GM19463 (cell line): ENCODE data around the gene ROR1.
"Not testable (repeated sequence)": the region's sequence is repeated elsewhere in the genome, so short reads cannot be mapped to it uniquely, and the experiment has no call there.

Experiments
- ATAC-seq: cut with Tn5 transposase; IDR thresholded peaks from one replicate; pipeline ENCODE4 v1.9.1; 2021; ENCODE audit warnings: mild to moderate bottlenecking, moderate library complexity; ENCODE audit not compliant: unreplicated experiment

The ROR1 gene

GRCh38 chr1:64195081-64195395 lies 421.2 kb downstream of the ROR1 start:
- ATAC-seq: no peak

DNA sequence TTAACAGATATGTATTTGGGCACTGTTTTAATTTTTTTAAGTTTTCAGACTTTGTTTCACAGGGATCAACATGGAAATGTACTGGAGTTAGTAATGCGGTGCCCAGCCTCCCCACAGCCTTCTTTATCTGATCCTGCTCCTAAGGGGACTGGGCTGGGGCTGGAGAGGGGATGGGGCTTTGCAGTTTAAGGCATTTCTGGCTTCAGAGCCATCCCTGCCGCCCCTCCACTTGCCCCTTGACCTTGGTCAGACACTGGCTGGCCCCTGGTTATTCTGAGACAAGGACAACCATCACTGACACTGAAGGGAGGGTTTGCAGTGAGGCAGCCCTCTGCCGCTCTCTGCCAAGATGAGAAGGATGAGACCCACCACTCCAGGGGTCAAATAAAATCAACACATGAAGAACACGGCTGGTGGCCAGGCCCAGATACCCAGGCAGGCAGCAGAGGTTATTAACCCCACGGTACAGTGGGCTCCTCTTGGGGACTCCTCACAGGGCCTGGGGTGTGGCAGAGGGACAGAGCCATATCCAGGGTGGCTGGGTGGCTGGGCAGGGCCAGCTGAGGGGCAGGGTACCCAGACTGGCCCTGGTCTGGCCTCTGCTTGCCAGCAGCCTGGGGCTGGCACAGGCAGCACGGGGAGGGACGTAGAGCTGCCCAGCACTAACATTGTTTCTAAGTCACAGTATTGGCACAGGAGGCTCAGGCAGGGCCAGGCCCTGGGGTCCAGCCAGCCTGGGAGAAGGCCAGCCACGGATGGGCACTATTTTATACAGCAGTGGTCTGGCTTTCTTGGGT lies 422.5 kb downstream of the ROR1 start:
- no peak for ATAC-seq

GRCh38 chr1:64197076-64197475 lies 423.3 kb downstream of the ROR1 start:
- no peak for ATAC-seq

GRCh38 chr1:64199154-64199553 lies 425.3 kb downstream of the ROR1 start:
- ATAC-seq: no peak

- ATAC-seq: no peak
Observed at GRCh38 chr1:64200064-64200463, 426.2 kb downstream of the ROR1 start.

DNA sequence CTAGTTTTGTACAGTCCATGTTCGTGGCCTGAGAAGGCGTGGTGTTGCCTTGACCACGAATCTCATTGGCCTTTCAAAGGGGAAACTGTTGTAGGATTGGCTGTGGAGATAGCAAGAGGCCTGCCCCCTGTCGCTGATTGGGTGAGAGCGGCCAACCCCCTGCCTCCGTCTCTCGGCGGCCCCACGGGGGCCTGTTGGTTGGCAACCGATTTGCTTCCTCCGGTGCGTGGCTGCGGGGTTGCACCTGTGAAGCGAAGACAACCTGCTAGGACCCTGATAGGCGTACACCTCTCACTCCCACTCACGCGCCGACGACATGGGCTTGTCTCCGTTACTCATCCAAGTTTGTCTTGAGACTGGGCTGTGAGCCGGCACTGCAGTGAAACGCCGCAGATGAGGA lies 429.6 kb downstream of the ROR1 start, which contains the start of gene UBE2U:
Gene UBE2U (plus strand): TSS at position 204 of the 400 bp plus-strand sequence. CDS start 428 bp downstream, outside the sequence.
- ATAC-seq: no peak

GRCh38 chr1:64209221-64209620 lies 435.4 kb downstream of the ROR1 start:
- ATAC-seq: no peak

DNA sequence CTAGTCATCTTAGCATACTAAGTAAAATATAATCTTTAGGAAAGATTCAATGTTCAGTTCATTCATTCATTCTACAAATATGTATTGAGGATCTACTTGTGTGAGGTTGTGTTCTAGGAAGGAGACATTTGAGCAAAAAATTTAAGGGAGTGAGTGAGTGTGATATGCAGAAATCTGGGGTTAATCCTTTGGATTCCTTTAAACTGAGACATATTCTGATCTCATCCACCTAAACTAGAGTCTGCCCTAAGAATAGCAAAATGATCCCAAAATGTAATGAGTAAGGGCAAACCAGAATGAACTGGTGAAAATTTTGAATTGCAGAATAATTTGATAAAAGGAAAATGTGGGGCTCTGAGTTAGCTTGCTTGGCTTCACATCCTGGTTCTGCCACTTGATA lies 438.2 kb downstream of the ROR1 start:
- ATAC-seq: no peak

DNA sequence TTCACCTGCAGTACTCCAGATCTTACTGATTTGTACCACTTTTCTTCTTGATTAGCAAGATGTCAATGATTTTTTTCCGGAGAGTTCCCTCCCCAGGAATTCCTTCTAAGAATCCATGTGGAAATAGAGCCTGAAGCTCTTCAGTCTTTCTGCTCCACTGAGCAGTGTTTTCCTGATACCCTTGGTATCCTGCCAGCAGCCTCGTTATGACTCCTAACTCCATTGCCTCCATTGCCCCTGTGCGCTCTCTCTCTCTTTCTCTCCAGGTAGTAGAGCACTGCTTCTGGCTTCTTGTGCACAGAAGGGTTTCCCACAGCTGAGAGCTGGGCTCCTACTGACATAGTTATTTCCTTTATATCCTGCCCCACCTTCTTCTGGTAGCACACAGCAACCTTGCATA lies 441.8 kb downstream of the ROR1 start:
- no peak for ATAC-seq

GRCh38 chr1:64220241-64220640 lies 446.4 kb downstream of the ROR1 start:
- no peak for ATAC-seq

- peak; percentile 75 for ATAC-seq
Observed at GRCh38 chr1:64223329-64224151, 449.7 kb downstream of the ROR1 start.

DNA sequence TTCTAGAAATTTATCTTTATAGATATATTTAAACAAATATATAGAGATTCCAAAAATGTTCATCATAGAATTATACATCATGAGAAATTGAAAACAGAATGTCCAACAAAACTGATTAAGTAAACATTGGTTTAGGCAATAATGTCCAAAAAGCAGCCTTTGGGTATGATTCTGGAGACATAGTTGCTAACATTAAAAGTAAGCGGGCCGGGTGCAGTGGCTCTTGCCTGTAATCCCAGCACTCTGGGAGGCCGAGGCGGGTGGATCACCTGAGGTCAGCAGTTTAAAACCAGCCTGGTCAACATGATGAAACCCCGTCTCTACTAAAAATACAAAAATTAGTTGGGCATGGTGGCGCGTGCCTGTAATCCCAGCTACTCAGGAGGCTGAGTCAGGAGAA lies 450.4 kb downstream of the ROR1 start:
- not testable (repeated sequence) for ATAC-seq

DNA sequence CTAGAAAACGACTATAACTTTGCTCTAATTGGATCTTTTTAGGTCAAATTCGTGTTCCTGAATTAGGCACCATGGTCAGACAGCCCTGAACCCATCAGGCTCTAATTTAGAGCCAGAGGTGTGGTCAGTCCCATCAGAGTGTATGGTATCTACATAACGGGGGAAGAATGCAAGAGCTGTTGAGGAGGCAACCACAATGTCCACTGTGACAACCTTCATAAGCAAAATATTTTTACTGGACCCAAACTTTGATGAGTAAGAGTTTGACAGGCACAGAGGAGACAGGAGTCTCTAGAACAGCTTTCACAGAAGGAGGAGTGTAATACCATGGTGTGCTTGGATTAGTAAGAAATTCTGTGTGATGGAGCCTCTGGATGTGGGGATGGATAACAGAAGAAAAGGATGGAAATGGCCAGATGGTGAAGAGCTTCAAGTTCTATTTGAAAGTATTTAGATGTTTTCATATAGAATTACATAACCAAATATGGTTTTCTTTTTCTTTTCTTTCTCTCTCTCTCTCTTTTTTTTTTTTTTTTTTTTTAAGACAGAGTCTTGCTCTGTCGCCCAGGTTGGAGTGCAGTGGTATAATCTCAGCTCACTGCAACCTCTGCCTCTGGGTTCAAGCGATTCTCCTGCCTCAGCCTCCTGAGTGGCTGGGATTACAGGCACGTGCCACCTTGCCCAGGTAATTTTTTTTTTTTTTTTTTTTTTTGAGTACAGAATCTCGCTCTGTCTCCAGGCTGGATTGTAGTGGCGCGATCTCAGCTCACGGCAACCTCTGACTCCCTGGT lies 454.5 kb downstream of the ROR1 start:
- no peak for ATAC-seq

- no peak for ATAC-seq
Observed at GRCh38 chr1:64229307-64229706, 455.5 kb downstream of the ROR1 start.
